ENCODE data around the gene SLC6A17. TPM values are rescaled to one million over a fixed set of nuclear protein-coding genes. Genes with fewer than 3 reads are reported as not detected.
A peak's percentile ranks its signal among the peaks of the same experiment; 100 is the strongest.

SLC6A17 gene
- polyA plus RNA-seq, 3 donors = not detected

DNA sequence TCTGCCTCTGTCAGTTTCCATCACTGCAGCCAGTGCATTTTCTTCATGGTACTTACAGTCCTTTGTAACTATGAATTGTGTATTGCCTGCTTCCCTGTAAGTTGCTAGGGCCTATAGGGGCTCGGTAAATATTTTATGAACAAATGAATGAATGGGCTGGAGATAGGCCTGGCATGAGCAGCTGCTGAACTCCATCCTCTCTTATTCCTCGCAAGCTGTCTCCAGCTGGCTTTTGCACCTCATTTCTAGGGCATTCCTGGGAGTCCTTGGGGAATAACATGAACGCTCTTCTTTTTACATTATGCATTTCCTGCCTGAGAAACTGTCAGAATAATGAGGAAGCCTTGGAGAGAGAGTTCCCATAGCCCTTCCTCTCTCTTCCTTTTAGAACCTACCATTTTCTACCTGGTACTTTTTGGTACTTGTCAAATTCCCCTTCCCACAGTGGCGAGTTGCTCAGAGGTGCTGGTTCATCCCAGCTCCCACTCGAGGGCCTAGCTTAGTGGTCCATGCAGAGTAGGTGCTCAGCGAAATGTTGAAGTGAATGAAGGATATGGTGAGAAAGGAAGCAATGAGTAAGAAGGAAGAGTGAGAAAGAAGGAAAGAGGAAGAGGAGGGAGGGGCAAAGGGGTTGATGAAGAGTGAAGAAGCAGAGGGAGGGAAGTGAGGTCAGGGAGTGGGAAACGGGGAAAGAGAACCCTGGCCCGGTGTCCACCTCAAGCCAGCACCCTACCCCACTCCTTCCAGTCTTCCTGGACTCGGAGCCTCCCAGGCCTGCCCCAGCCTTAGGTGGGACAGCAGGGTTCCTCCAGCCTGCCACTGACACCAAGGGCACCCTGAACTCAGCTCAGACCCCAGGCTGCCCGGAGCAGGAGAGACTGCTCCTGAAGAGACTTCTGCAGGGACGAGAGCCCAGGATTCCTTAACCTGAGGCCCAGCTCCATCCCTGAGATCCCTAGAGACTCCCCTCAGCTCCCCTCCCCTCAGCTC is 89.4 kb downstream of the SLC6A17 start:
- peak in 2 of 3 donors; percentile 16 to 53 for DNase-seq
- no peak overlapping the region for H3K9ac ChIP-seq (ENCODE audit: insufficient read depth, low read length, poor library complexity, severe bottlenecking)
- Mint-ChIP-seq H3K27ac (peak overlapping the region in 3 of 7 donors; percentile 6 to 63 (median 37)), H3K36me3 (no peaks in the 10 kb centered on the region), H3K9me3 (no peaks in the 10 kb centered on the region), H3K4me3 (peak overlapping the region in 1 of 2 donors; percentile 27), H3K4me1 (peaks cover 37% of the 10 kb centered on the region), H3K27me3 (ENCODE audit: low read depth in 3 of 3) (peaks cover 5 to 9% (median 6%) of the 10 kb centered on the region in 3 donors)
- intact Hi-C loops (cut with micrococcal nuclease) = no loop called here
- H2AFZ ChIP-seq (ENCODE audit: insufficient read depth, low read depth, low read length, poor library complexity, severe bottlenecking) = no peak overlapping the region
- no peak overlapping the region for H3K27ac ChIP-seq (ENCODE audit: low read depth in 1 of 2, low read length in 2 of 2)
- no peaks in the 10 kb centered on the region for H3K36me3 ChIP-seq (replicated peaks in 1 of 2; ENCODE audit: control insufficient read depth in 1 of 2, insufficient read depth in 2 of 2, low read length in 2 of 2)
- no peaks in the 10 kb centered on the region for H3K9me3 ChIP-seq (replicated peaks in 1 of 2; ENCODE audit: control insufficient read depth in 1 of 2, insufficient read depth in 1 of 2, low read length in 2 of 2)
- H4K20me1 ChIP-seq (ENCODE audit: insufficient read depth, low read length) = no peaks in the 10 kb centered on the region
- no peak overlapping the region for H3K4me3 ChIP-seq (replicated peaks in 1 of 3; ENCODE audit: low read depth in 2 of 3, low read length in 3 of 3)
- H3K79me2 ChIP-seq (ENCODE audit: insufficient read depth, low read length) = no peaks in the 10 kb centered on the region
- H3K27me3 ChIP-seq (ENCODE audit: control insufficient read depth in 2 of 2, insufficient read depth in 2 of 2, low read length in 2 of 2) = no peaks in the 10 kb centered on the region
- H3K4me1 ChIP-seq (ENCODE audit: control insufficient read depth in 1 of 2, insufficient read depth in 2 of 2, low read length in 2 of 2) = peaks cover 23 to 25% of the 10 kb centered on the region in 2 donors
- WGBS (ENCODE audit: insufficient coverage) = 79% methylated on average over 4 of the region's 11 CpGs
- TF ChIP-seq, protein P1, sequence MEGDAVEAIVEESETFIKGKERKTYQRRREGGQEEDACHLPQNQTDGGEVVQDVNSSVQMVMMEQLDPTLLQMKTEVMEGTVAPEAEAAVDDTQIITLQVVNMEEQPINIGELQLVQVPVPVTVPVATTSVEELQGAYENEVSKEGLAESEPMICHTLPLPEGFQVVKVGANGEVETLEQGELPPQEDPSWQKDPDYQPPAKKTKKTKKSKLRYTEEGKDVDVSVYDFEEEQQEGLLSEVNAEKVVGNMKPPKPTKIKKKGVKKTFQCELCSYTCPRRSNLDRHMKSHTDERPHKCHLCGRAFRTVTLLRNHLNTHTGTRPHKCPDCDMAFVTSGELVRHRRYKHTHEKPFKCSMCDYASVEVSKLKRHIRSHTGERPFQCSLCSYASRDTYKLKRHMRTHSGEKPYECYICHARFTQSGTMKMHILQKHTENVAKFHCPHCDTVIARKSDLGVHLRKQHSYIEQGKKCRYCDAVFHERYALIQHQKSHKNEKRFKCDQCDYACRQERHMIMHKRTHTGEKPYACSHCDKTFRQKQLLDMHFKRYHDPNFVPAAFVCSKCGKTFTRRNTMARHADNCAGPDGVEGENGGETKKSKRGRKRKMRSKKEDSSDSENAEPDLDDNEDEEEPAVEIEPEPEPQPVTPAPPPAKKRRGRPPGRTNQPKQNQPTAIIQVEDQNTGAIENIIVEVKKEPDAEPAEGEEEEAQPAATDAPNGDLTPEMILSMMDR (IDR thresholded peaks at IDR 0.05) = no peak
- H3K4me2 ChIP-seq (replicated peaks; ENCODE audit: extremely low read depth, low read length, poor library complexity, severe bottlenecking) = peak overlapping the region; percentile 5

DNA sequence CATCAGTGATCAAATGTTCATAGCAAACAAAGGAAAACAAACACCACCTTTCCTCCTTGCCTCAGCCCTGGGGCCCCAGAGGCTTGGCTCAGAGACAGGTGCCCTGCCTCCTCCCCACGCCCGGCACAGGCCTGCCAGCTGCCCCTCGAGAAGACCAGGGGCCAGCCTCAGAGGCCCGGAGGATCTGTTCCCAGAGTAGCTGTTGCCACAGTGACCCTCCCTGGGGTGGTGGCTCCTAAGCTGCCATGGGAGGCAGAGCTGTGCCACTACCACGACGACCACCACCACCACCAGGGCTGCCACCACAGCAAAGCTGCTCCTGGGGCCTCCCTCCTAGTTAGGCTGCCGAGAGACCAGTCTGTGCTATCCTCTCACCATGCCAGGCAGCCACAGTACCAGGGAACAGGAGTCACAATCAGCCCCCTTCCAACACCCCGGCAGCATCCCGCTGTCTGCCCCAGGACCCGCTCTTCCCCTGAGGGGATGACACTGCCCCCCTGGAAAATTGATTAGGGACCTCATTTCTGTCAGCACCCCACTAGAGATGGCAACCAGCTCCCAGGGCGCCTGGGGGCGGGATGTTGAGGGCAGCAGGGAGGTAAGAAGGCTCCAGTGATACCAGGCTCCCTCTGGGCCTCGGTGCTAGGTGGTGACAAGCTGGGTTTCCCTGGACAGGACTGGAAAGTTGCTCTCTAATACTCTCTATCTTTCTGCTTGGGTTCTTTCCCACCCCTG is 90.3 kb downstream of the SLC6A17 start:
- peaks cover 28% of the 10 kb centered on the region for H3K4me1 Mint-ChIP-seq
- H3K36me3 Mint-ChIP-seq = no peaks in the 10 kb centered on the region
- TF ChIP-seq, protein P1 (IDR thresholded peaks at IDR 0.05) = no peak
- Histone ChIP-seq H3K4me1 (ENCODE audit: control insufficient read depth in 1 of 2, insufficient read depth in 2 of 2, low read length in 2 of 2) (peaks cover 20 to 23% of the 10 kb centered on the region in 2 donors), H3K79me2 (ENCODE audit: insufficient read depth, low read length) (no peaks in the 10 kb centered on the region), H3K27me3 (ENCODE audit: control insufficient read depth in 2 of 2, insufficient read depth in 2 of 2, low read length in 2 of 2) (no peaks in the 10 kb centered on the region), H3K36me3 (replicated peaks in 1 of 2; ENCODE audit: control insufficient read depth in 1 of 2, insufficient read depth in 2 of 2, low read length in 2 of 2) (no peaks in the 10 kb centered on the region), H3K4me3 (replicated peaks in 1 of 3; ENCODE audit: low read depth in 2 of 3, low read length in 3 of 3) (no peak overlapping the region), H4K20me1 (ENCODE audit: insufficient read depth, low read length) (no peaks in the 10 kb centered on the region), H3K9me3 (replicated peaks in 1 of 2; ENCODE audit: control insufficient read depth in 1 of 2, insufficient read depth in 1 of 2, low read length in 2 of 2) (no peaks in the 10 kb centered on the region), H3K4me2 (replicated peaks; ENCODE audit: extremely low read depth, low read length, poor library complexity, severe bottlenecking) (no peak overlapping the region), H2AFZ (ENCODE audit: insufficient read depth, low read depth, low read length, poor library complexity, severe bottlenecking) (no peak overlapping the region), H3K27ac (ENCODE audit: low read depth in 1 of 2, low read length in 2 of 2) (no peak overlapping the region), H3K9ac (ENCODE audit: insufficient read depth, low read length, poor library complexity, severe bottlenecking) (no peak overlapping the region)
- H3K4me3 Mint-ChIP-seq = no peak overlapping the region
- no peaks in the 10 kb centered on the region for H3K9me3 Mint-ChIP-seq
- H3K27me3 Mint-ChIP-seq (ENCODE audit: low read depth in 3 of 3) = peaks cover 6 to 9% (median 7%) of the 10 kb centered on the region in 3 donors
- no peak for DNase-seq
- peak overlapping the region in 1 of 7 donors; percentile 63 for H3K27ac Mint-ChIP-seq
- WGBS (ENCODE audit: insufficient coverage) = 96% methylated on average over 10 of the region's 13 CpGs
- intact Hi-C loops (cut with micrococcal nuclease) = no loop called here
